Endodermal cell (in vitro differentiated cells): ENCODE data around the gene PAX5. TPM values are rescaled to one million over a fixed set of nuclear protein-coding genes. Genes with fewer than 3 reads are reported as not detected.
A peak's percentile ranks its signal among the peaks of the same experiment; 100 is the strongest.

Experiments
- DNase-seq: peaks from one replicate; pipeline ENCODE4 v3.0.0-alpha.2; 2017
- H3K27ac ChIP-seq: 2 replicates; pipeline ENCODE4 v1.5.1; 2013; ENCODE audit warnings: mild to moderate bottlenecking, low read depth, low read length, moderate library complexity
- H3K27me3 ChIP-seq: 2 replicates; pipeline ENCODE4 v1.6.1; 2013; ENCODE audit warnings: mild to moderate bottlenecking, low read length, moderate library complexity; ENCODE audit not compliant: insufficient read depth, control insufficient read depth, poor library complexity, severe bottlenecking
- H3K36me3 ChIP-seq: 2 replicates; pipeline ENCODE4 v1.7.0; 2013; ENCODE audit warnings: mild to moderate bottlenecking, low read length, moderate library complexity; ENCODE audit not compliant: control insufficient read depth, insufficient read depth
- H3K4me1 ChIP-seq: one replicate; pipeline ENCODE4 v1.7.0; 2013; ENCODE audit warnings: low read length; ENCODE audit not compliant: control insufficient read depth, insufficient read depth
- H3K4me3 ChIP-seq: 2 replicates; pipeline ENCODE4 v1.5.1; 2013; ENCODE audit warnings: mild to moderate bottlenecking, low read length, moderate library complexity
- H3K9ac ChIP-seq: 2 replicates; pipeline ENCODE4 v1.6.1; 2013; ENCODE audit warnings: mild to moderate bottlenecking, low read length, moderate library complexity; ENCODE audit not compliant: poor library complexity, severe bottlenecking; ENCODE audit errors: extremely low read depth
- H3K9me3 ChIP-seq: 2 replicates; pipeline ENCODE4 v1.6.1; 2013; ENCODE audit warnings: mild to moderate bottlenecking, low read length, moderate library complexity; ENCODE audit not compliant: control insufficient read depth
- H3K27ac Mint-ChIP-seq: 2 replicates; pipeline ENCODE4 v1.8.0; 2020; ENCODE audit warnings: mixed read lengths
- H3K27me3 Mint-ChIP-seq: 2 replicates; pipeline ENCODE4 v1.8.0; 2021; ENCODE audit warnings: mild to moderate bottlenecking, mixed read lengths; ENCODE audit not compliant: insufficient read depth
- H3K36me3 Mint-ChIP-seq: 2 replicates; pipeline ENCODE4 v1.8.0; 2020; ENCODE audit warnings: low read depth, mixed read lengths
- H3K4me1 Mint-ChIP-seq: 2 replicates; pipeline ENCODE4 v1.8.0; 2020; ENCODE audit warnings: mixed read lengths
- H3K4me3 Mint-ChIP-seq: 2 replicates; pipeline ENCODE4 v1.8.0; 2020; ENCODE audit warnings: mild to moderate bottlenecking, moderate library complexity, mixed read lengths
- H3K9me3 Mint-ChIP-seq: 2 replicates; pipeline ENCODE4 v1.8.0; 2020; ENCODE audit warnings: mild to moderate bottlenecking, mixed read lengths
- CTCF ChIP-seq: fragments of 200-600 bp; sonication (generic); conservative IDR thresholded peaks from 2 replicates; pipeline ENCODE4 v1.5.0; 2021; ENCODE audit warnings: antibody characterized with exemption, mild to moderate bottlenecking
- WGBS, 2 experiments: methylation state at CpG; one replicate each; pipeline versions ENCODE4 v1.1.5 to v1.1.7; 2013; ENCODE audit warnings: missing lambda C conversion rate in 2 of 2, mixed read lengths in 1 of 2; ENCODE audit not compliant: insufficient coverage in 1 of 2, insufficient read length in 1 of 2; 5-methylcytosine and 5-hydroxymethylcytosine counted together
- total RNA-seq, 2 donors: library from RNA; stranded (reverse); fragmentation: NEBNext Ultra II Directional in 1 of 2; extraction: Animal tissue kit (Norgen Biotek cat#: 25700) in 1 of 2; gene quantifications; 2 replicates in 1 of 2; 3 replicates in 1 of 2; pipeline ENCODE4 v1.2.1, GENCODE V29; 2021

Gene PAX5
- total RNA-seq, 2 donors from 2014 or later: 0.15 TPM; not detected in 1

- no peak overlapping the region for H3K9ac ChIP-seq
- no peaks in the 10 kb centered on the region for H3K9me3 Mint-ChIP-seq
- peak overlapping the region; percentile 54 for H3K4me3 Mint-ChIP-seq
- no peak overlapping the region for H3K27ac ChIP-seq
- DNase-seq: peak; percentile 78
- no peaks in the 10 kb centered on the region for H3K36me3 ChIP-seq
- H3K27ac Mint-ChIP-seq: no peak overlapping the region
- peak overlapping the region; percentile 85 for H3K4me3 ChIP-seq
- no peaks in the 10 kb centered on the region for H3K4me1 ChIP-seq
- H3K27me3 ChIP-seq: peaks cover 100% of the 10 kb centered on the region
- WGBS, 2 experiments: 2% methylated on average over 14 to 27 of the region's 27 CpGs
- H3K36me3 Mint-ChIP-seq: no peaks in the 10 kb centered on the region
- peaks cover 99% of the 10 kb centered on the region for H3K27me3 Mint-ChIP-seq
- peaks cover 14% of the 10 kb centered on the region for H3K4me1 Mint-ChIP-seq
- TF ChIP-seq CTCF: peak; percentile 9
- no peaks in the 10 kb centered on the region for H3K9me3 ChIP-seq
Measured at GRCh38 chr9:37034938-37035647, 1.0 kb upstream of the PAX5 start.

GRCh38 chr9:37034305-37034937 is 353 bp upstream of the PAX5 start:
- H3K4me3 Mint-ChIP-seq: peak overlapping the region; percentile 54
- H3K27ac Mint-ChIP-seq: no peak overlapping the region
- H3K9me3 Mint-ChIP-seq: no peaks in the 10 kb centered on the region
- TF ChIP-seq CTCF: peak; percentile 77
- Histone ChIP-seq H3K4me3 (peak overlapping the region; percentile 56), H3K36me3 (no peaks in the 10 kb centered on the region), H3K4me1 (no peaks in the 10 kb centered on the region), H3K9me3 (no peaks in the 10 kb centered on the region), H3K27ac (no peak overlapping the region), H3K9ac (no peak overlapping the region), H3K27me3 (peaks cover 100% of the 10 kb centered on the region)
- peak; percentile 83 for DNase-seq
- peaks cover 16% of the 10 kb centered on the region for H3K4me1 Mint-ChIP-seq
- 1% methylated on average over 28 to 56 of the region's 56 CpGs for WGBS, 2 experiments
- no peaks in the 10 kb centered on the region for H3K36me3 Mint-ChIP-seq
- peaks cover 99% of the 10 kb centered on the region for H3K27me3 Mint-ChIP-seq

- Histone ChIP-seq H3K27me3 (peaks cover 100% of the 10 kb centered on the region), H3K4me1 (no peaks in the 10 kb centered on the region), H3K27ac (no peak overlapping the region), H3K4me3 (no peak overlapping the region), H3K9ac (no peak overlapping the region), H3K9me3 (no peaks in the 10 kb centered on the region), H3K36me3 (no peaks in the 10 kb centered on the region)
- WGBS, 2 experiments: 65 to 74% methylated on average over 5 to 6 of the region's 6 CpGs
- Mint-ChIP-seq H3K27ac (no peak overlapping the region), H3K27me3 (peaks cover 99% of the 10 kb centered on the region), H3K4me1 (peaks cover 19% of the 10 kb centered on the region), H3K36me3 (no peaks in the 10 kb centered on the region), H3K4me3 (peak overlapping the region; percentile 54), H3K9me3 (no peaks in the 10 kb centered on the region)
- DNase-seq: no peak
- no peak for TF ChIP-seq CTCF
Measured at GRCh38 chr9:37033141-37033540, 927 bp downstream of the PAX5 start.
